HG03460 (cell line): ENCODE results near the gene ENAM.
A peak's percentile ranks its signal among the peaks of the same experiment; 100 is the strongest.

Experiments
- ATAC-seq: cut with Tn5 transposase; IDR thresholded peaks from one replicate; pipeline ENCODE4 v1.9.1; 2021; ENCODE audit not compliant: unreplicated experiment

The ENAM gene

GRCh38 chr4:70628444-70628843 is at the start of gene ENAM:
TSS of gene ENAM (plus strand) at chr4:70628744. CDS start at chr4:70629501, 757 bp downstream.
- ATAC-seq: no peak

GRCh38 chr4:70581980-70582379 is 46.6 kb upstream of the ENAM start:
- no peak for ATAC-seq

GRCh38 chr4:70583952-70584834 is 44.4 kb upstream of the ENAM start:
- ATAC-seq: no peak

- ATAC-seq: no peak
These were observed 41.7 kb upstream of the ENAM start for GRCh38 chr4:70586841-70587240.

- ATAC-seq: peak; percentile 92
These were observed 38.8 kb upstream of the ENAM start for GRCh38 chr4:70589785-70590184.

GRCh38 chr4:70591955-70592582 is 36.5 kb upstream of the ENAM start, which contains the start of gene AMBN:
TSS of gene AMBN (plus strand) at chr4:70592256. CDS start at chr4:70592359, 103 bp downstream.
- ATAC-seq: no peak

- no peak for ATAC-seq
These were observed 34.3 kb upstream of the ENAM start for GRCh38 chr4:70594196-70594595.

DNA sequence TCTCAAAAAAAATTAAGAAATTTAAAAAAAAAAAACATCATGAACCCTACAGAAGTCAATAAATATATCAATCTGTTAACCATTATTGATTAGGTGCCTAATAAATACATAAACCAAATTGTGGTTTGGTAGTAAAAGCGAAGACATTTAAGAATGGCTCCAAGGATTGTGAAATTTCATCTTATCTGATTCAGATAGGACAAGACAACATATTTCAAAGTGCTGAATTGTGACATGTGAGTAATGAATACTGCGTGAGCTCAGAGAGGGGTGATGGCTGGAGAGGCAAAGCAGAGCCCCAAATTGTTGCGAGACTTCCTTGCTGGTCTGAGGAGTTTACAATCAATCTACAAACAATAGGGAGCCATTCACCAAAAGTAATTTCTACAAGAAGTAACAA is 28.2 kb upstream of the ENAM start:
- ATAC-seq: no peak

- no peak for ATAC-seq
These were observed 27.6 kb upstream of the ENAM start for GRCh38 chr4:70600977-70601376.

GRCh38 chr4:70601422-70602039 is 27.0 kb upstream of the ENAM start:
- peak; percentile 99 for ATAC-seq

DNA sequence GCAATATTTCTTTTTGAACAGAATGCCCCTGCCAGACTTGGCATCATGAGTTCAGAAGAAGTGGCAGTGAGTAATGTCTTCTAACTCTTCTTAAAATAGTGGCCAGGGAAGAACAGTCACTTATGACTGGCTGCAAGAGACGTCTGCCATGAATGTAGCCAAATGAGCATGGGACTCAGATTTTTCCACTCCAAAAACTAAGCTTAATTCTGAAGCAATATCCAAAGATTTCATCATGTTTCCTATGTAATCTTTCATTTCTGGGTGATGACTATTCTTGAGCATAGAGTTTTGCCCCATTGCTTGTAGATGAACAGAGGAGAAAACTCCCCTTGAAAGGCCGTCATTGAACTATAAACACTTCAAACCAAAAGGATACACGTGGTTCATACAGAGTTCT is 24.7 kb upstream of the ENAM start:
- no peak for ATAC-seq

DNA sequence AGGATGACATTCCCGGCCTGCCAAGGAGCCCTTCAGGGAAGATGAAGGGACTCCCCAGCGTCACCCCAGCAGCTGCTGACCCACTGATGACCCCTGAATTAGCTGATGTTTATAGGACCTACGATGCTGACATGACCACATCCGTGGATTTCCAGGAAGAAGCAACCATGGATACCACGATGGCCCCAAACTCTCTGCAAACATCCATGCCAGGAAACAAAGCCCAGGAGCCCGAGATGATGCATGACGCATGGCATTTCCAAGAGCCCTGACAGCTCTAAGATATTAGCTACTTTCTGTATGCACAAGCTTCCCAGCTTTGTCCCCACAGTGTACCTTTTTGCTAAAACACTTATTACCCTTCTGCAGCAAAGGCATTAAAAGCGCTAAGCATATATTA is 22.1 kb upstream of the ENAM start:
- ATAC-seq: no peak

DNA sequence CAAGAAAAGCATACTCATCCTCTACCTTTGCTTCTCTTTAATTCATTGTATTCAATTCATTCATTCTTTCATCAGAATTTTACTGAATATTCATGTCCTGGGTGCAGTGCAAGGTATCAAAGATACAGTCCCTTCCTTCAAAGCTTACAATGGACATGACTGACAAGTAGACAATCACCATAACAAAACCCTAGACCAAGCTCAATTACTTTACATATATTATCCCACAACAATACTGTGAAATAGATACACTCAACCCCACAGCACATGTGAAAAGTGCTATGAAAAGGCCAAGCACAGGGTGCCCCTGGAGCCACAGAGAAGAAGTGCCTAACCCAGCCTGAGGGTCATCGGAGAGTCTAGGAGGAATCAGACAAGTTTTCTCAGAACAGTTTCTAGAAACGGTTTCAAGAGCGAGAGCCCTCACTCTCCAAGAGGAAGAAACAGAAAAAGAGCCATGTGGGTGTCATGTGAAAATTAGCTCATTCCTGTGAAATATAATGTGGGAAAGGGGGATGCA is 21.1 kb upstream of the ENAM start:
- ATAC-seq: no peak

- ATAC-seq: no peak
These were observed 20.2 kb upstream of the ENAM start for GRCh38 chr4:70608324-70608723.

DNA sequence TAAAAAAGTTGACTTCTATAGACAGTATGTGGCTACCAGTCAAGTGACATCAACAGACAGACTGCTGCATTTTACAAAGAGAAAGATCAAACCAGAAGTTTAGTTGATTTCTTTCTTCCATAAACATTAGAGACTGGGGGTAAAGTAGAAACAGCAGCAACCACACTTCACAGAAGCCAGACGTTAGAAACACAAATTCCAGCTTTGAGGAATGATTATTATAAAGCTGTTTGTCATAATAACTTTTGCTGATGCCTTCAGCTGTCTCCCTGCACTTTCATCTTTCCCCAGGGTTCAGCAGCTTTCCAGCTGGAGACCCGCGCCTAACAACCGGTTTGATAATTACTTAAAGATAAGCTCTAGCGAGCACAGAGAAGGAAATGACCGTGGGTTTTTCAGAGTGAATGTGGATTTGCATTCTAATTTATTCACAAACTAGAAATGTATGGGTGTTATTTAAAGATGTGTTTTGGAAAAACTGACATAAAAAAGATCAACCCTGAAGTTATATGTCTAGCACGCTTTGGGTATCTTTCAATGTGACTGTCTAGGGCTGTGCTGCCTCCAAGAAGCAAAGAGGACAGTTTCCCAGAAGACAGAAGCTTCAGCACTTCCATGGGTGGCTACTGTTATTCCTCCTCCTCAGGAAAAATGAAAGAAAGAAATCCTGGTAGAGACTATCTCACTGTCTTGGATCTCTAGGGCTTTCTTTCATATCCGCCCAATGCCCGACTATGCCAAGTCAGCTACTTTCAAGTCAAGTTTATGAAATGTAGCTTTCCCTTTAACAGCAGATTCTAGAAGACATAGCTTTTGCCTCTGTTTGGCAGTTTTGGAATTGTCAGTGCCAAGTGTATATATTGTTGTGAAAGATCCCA is 15.0 kb upstream of the ENAM start:
- ATAC-seq: peak; percentile 75

DNA sequence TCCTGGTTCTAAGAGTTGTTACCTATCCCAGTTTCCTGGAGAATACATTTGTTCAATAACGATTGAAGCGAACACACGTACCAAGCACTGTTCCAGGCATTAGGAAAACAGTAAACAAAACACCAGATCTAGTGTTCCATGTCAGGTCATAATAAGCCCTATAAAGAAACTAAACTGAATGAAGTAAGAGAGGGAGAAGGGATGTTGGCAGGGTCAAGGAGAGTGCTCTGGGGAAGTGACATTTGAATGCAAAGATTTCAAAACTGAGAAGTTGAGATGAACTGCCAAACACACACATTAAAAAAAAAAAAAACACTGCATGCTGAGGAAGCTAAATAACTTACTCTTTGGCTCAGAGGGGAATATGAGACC is 14.4 kb upstream of the ENAM start:
- ATAC-seq: no peak

GRCh38 chr4:70619288-70619687 is 9.3 kb upstream of the ENAM start:
- no peak for ATAC-seq

GRCh38 chr4:70619778-70620177 is 8.8 kb upstream of the ENAM start:
- no peak for ATAC-seq

DNA sequence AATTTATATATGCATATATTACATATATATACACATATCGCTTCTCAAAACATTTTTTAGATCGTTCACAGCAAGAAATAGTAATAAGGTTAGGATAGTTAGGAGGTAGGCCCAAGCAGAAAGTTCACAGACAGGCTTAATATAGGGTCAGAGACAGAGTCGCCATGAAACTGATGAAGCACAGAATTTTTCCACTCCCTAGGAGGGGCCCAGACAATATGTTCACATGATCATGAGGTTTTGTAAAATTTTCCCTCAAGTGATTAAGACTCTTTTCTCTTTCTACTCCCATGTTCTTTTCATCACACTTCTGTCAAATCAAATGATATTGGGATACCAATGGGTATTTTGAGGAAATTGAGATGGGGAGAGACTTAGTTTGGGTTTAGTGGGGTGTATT is 5.2 kb upstream of the ENAM start:
- ATAC-seq: no peak

- no peak for ATAC-seq
These were observed 4.2 kb upstream of the ENAM start for GRCh38 chr4:70624226-70624793.
